H9 (cell line): ENCODE measurements around the gene TSPAN13. TPM values are rescaled to one million over a fixed set of nuclear protein-coding genes. Genes with fewer than 3 reads are reported as not detected.

ENCODE experiments used
- DNase-seq: peaks from one replicate; pipeline ENCODE4 v3.0.0-alpha.2; 2017
- H2AFZ ChIP-seq: one replicate; pipeline ENCODE4 v1.6.1; 2013; ENCODE audit warnings: mild to moderate bottlenecking, low read length, control low read depth, moderate library complexity
- H2AK5ac ChIP-seq: 2 replicates; pipeline ENCODE4 v1.6.1; 2013; ENCODE audit warnings: low read length, control low read depth, mixed read lengths; ENCODE audit not compliant: insufficient read length
- H2BK120ac ChIP-seq: one replicate; pipeline ENCODE4 v1.6.1; 2013; ENCODE audit warnings: low read depth, mild to moderate bottlenecking, low read length, control low read depth, inconsistent platforms; ENCODE audit not compliant: poor library complexity, severe bottlenecking
- H2BK12ac ChIP-seq: 2 replicates; pipeline ENCODE4 v1.6.1; 2013; ENCODE audit warnings: low read length, control low read depth, mixed read lengths, low read depth; ENCODE audit not compliant: insufficient read length
- H2BK15ac ChIP-seq: 2 replicates; pipeline ENCODE4 v1.6.1; 2013; ENCODE audit warnings: low read depth, low read length, control low read depth
- H2BK20ac ChIP-seq: one replicate; pipeline ENCODE4 v1.6.1; 2013; ENCODE audit warnings: low read depth, mild to moderate bottlenecking, low read length, control low read depth, inconsistent platforms; ENCODE audit not compliant: poor library complexity, severe bottlenecking
- H2BK5ac ChIP-seq: 2 replicates; pipeline ENCODE4 v1.6.1; 2013; ENCODE audit warnings: low read length, control low read depth, mixed read lengths; ENCODE audit not compliant: insufficient read length
- H3K14ac ChIP-seq: 2 replicates; pipeline ENCODE4 v1.6.1; 2013; ENCODE audit warnings: low read length, control low read depth; ENCODE audit not compliant: insufficient read depth
- H3K18ac ChIP-seq: 2 replicates; pipeline ENCODE4 v1.6.1; 2013; ENCODE audit warnings: low read depth, mild to moderate bottlenecking, mixed read lengths, low read length, control low read depth; ENCODE audit not compliant: insufficient read length
- H3K23ac ChIP-seq: 2 replicates; pipeline ENCODE4 v1.6.1; 2013; ENCODE audit warnings: low read length, control low read depth, mixed read lengths, low read depth; ENCODE audit not compliant: insufficient read length
- H3K23me2 ChIP-seq: 2 replicates; pipeline ENCODE4 v1.6.1; 2013; ENCODE audit warnings: low read depth, mild to moderate bottlenecking, mixed read lengths, low read length, control low read depth; ENCODE audit not compliant: insufficient read length, poor library complexity, severe bottlenecking
- H3K27ac ChIP-seq: 2 replicates; pipeline ENCODE4 v1.5.1; 2013; ENCODE audit warnings: low read length, control low read depth, mixed read lengths, low read depth; ENCODE audit not compliant: insufficient read length
- H3K27me3 ChIP-seq: 2 replicates; pipeline ENCODE4 v1.6.1; 2013; ENCODE audit warnings: low read length, control low read depth, inconsistent platforms; ENCODE audit not compliant: insufficient read depth
- H3K4ac ChIP-seq: 2 replicates; pipeline ENCODE4 v1.6.1; 2013; ENCODE audit warnings: low read depth, mild to moderate bottlenecking, control low read depth, inconsistent platforms, low read length, moderate library complexity
- H3K4me1 ChIP-seq: 2 replicates; pipeline ENCODE4 v1.6.1; 2013; ENCODE audit warnings: low read length, control low read depth, inconsistent platforms; ENCODE audit not compliant: insufficient read depth
- H3K4me2 ChIP-seq: 2 replicates; pipeline ENCODE4 v1.6.1; 2013; ENCODE audit warnings: low read length, control low read depth, mixed read lengths; ENCODE audit not compliant: insufficient read length, insufficient read depth
- H3K56ac ChIP-seq: 2 replicates; pipeline ENCODE4 v1.6.1; 2013; ENCODE audit warnings: low read depth, mild to moderate bottlenecking, mixed read lengths, low read length, control low read depth; ENCODE audit not compliant: insufficient read length
- H3K79me1 ChIP-seq: 2 replicates; pipeline ENCODE4 v1.6.1; 2013; ENCODE audit warnings: low read depth, mild to moderate bottlenecking, moderate library complexity, low read length, control low read depth, inconsistent platforms; ENCODE audit not compliant: insufficient read depth, poor library complexity, severe bottlenecking
- H3K79me2 ChIP-seq: 2 replicates; pipeline ENCODE4 v1.6.1; 2013; ENCODE audit warnings: low read length, control low read depth, inconsistent platforms; ENCODE audit not compliant: insufficient read depth
- H3K9ac ChIP-seq: 2 replicates; pipeline ENCODE4 v1.6.1; 2013; ENCODE audit warnings: low read length, control low read depth, mixed read lengths; ENCODE audit not compliant: insufficient read length; ENCODE audit errors: extremely low read depth
- H3K9me3 ChIP-seq: one replicate; pipeline ENCODE4 v1.6.1; 2013; ENCODE audit warnings: low read depth, low read length, inconsistent platforms; ENCODE audit not compliant: control insufficient read depth
- H3T11ph ChIP-seq: one replicate; pipeline ENCODE4 v1.6.1; 2013; ENCODE audit warnings: mild to moderate bottlenecking, low read length, control low read depth, inconsistent platforms
- H4K20me1 ChIP-seq: one replicate; pipeline ENCODE4 v1.6.1; 2013; ENCODE audit not compliant: control insufficient read depth, insufficient read length, insufficient read depth
- H4K5ac ChIP-seq: 2 replicates; pipeline ENCODE4 v1.6.1; 2013; ENCODE audit warnings: low read depth, mild to moderate bottlenecking, mixed read lengths, low read length, control low read depth; ENCODE audit not compliant: insufficient read length
- H4K8ac ChIP-seq: replicated peaks from 2 replicates; pipeline ENCODE4 v1.6.1; 2013; ENCODE audit warnings: low read length, control low read depth, mixed read lengths, low read depth; ENCODE audit not compliant: insufficient read length
- H4K91ac ChIP-seq: 2 replicates; pipeline ENCODE4 v1.6.1; 2013; ENCODE audit warnings: low read depth, mild to moderate bottlenecking, moderate library complexity, mixed read lengths, low read length, control low read depth; ENCODE audit not compliant: insufficient read length
- H3K27ac Mint-ChIP-seq, 3 experiments: 2 replicates in 2 of 3; 3 replicates in 1 of 3; pipeline ENCODE4 v1.8.0; 2020 to 2021; ENCODE audit warnings: mixed read lengths in 3 of 3, mild to moderate bottlenecking in 1 of 3, moderate library complexity in 1 of 3
- H3K27me3 Mint-ChIP-seq: 2 replicates; pipeline ENCODE4 v1.8.0; 2021; ENCODE audit warnings: low read depth, mild to moderate bottlenecking, moderate library complexity, mixed read lengths
- H3K36me3 Mint-ChIP-seq, 3 experiments: 2 replicates in 2 of 3; 3 replicates in 1 of 3; pipeline ENCODE4 v1.8.0; 2020 to 2021; ENCODE audit warnings: low read depth in 3 of 3, mixed read lengths in 3 of 3; ENCODE audit not compliant: insufficient read depth in 1 of 3
- H3K4me1 Mint-ChIP-seq, 2 experiments: 2 replicates each; pipeline ENCODE4 v1.8.0; 2020; ENCODE audit warnings: mixed read lengths in 2 of 2
- H3K4me3 Mint-ChIP-seq, 2 experiments: 2 replicates in 1 of 2; 3 replicates in 1 of 2; pipeline ENCODE4 v1.8.0; 2020 to 2021; ENCODE audit warnings: mild to moderate bottlenecking in 2 of 2, mixed read lengths in 2 of 2, moderate library complexity in 1 of 2
- H3K9me3 Mint-ChIP-seq, 2 experiments: 2 replicates in 1 of 2; 3 replicates in 1 of 2; pipeline ENCODE4 v1.8.0; 2020; ENCODE audit warnings: mild to moderate bottlenecking in 2 of 2, mixed read lengths in 2 of 2, moderate library complexity in 1 of 2
- CTCF ChIP-seq: fragments of 200-600 bp; sonication (generic); conservative IDR thresholded peaks from 3 replicates; pipeline ENCODE4 v1.8.0; 2021; ENCODE audit warnings: antibody characterized with exemption, mild to moderate bottlenecking
- WGBS: extraction: QIAGEN DNeasy Blood & Tissue Kit; methylation state at CpG from one replicate; pipeline ENCODE4 v1.1.7; 2013; ENCODE audit warnings: missing lambda C conversion rate, low lambda C conversion rate, mixed read lengths; ENCODE audit not compliant: insufficient read length; ENCODE audit errors: extremely low coverage; 5-methylcytosine and 5-hydroxymethylcytosine counted together
- total RNA-seq: library from RNA; stranded (reverse); gene quantifications from 2 replicates; pipeline ENCODE4 v1.2.1, GENCODE V29; 2021

Gene TSPAN13
- total RNA-seq, 1 experiment from 2014 or later: 18.7 TPM

DNA sequence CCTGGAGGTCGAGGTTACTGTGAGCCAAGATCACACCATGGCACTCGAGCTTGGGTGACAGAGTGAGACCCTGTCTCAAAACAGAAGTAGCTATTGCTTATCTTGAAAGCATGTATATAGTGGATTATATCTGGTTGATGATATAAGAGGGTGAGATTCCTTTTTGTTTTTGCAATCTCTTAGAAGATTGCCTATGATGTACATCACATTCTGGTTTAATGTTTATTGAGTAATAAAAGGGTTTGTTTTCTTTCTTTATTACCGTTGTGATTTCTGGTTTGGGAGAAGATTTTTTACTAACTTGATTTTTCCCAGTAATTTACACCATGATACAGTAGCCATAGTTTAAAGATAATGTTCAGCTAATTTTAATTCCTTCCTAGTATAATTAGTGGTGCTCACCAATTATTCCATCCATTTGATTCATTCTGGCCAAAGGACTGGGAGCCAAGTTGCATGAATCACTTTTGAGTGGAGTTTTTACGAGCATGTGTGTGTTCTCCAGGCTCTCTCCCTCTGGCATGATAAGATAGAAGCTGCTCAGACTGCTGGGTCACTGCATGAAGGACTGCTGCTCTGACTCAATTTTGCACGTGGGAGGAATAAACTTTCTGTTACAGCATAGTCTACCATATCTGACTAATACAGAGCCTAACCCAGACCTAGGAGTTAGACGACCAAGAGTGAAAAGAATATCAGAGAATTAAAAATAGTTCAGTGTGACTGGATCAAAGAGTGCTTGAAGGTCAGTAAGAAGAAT lies 13.5 kb upstream of the TSPAN13 start:
- WGBS: no CpG with 5 or more reads among the region's 6 CpGs
- H3K79me1 ChIP-seq: no peaks in the 10 kb centered on the region
- H3T11ph ChIP-seq: no peak overlapping the region
- no peak overlapping the region for H3K18ac ChIP-seq
- no peak for DNase-seq
- no peaks in the 10 kb centered on the region for H3K27me3 ChIP-seq
- H2BK5ac ChIP-seq: no peak overlapping the region
- H3K27ac Mint-ChIP-seq: no peak overlapping the region
- H2AK5ac ChIP-seq: no peak overlapping the region
- no peaks in the 10 kb centered on the region for H3K36me3 Mint-ChIP-seq
- no peaks in the 10 kb centered on the region for H3K9me3 Mint-ChIP-seq
- H3K9ac ChIP-seq: no peak overlapping the region
- H2BK120ac ChIP-seq: no peak overlapping the region
- H2BK15ac ChIP-seq: no peak overlapping the region
- no peak overlapping the region for H2BK20ac ChIP-seq
- no peaks in the 10 kb centered on the region for H3K23me2 ChIP-seq
- H3K56ac ChIP-seq: no peak overlapping the region
- H3K4ac ChIP-seq: no peak overlapping the region
- peaks cover 24 to 29% of the 10 kb centered on the region in 2 experiments for H3K4me1 Mint-ChIP-seq
- H4K20me1 ChIP-seq: no peaks in the 10 kb centered on the region
- H3K9me3 ChIP-seq: no peaks in the 10 kb centered on the region
- peaks cover 5% of the 10 kb centered on the region; the same call in 1 of the 2 replicates for H3K4me1 ChIP-seq
- no peak overlapping the region for H2AFZ ChIP-seq
- no peak overlapping the region for H2BK12ac ChIP-seq
- no peak overlapping the region for H3K4me2 ChIP-seq
- H3K14ac ChIP-seq: no peak overlapping the region
- no peaks in the 10 kb centered on the region for H3K79me2 ChIP-seq
- H4K91ac ChIP-seq: no peak overlapping the region
- no peak overlapping the region for H4K5ac ChIP-seq
- TF ChIP-seq CTCF: no peak
- no peak overlapping the region for H4K8ac ChIP-seq
- no peak overlapping the region for H3K23ac ChIP-seq
- H3K27ac ChIP-seq: no peak overlapping the region
- H3K4me3 Mint-ChIP-seq: no peak overlapping the region
- no peaks in the 10 kb centered on the region for H3K27me3 Mint-ChIP-seq
